ENCODE results near the gene MRPL17. TPM values are rescaled to one million over a fixed set of nuclear protein-coding genes. Genes with fewer than 3 reads are reported as not detected.
"Not testable (repeated sequence)": the region's sequence is repeated elsewhere in the genome, so short reads cannot be mapped to it uniquely, and the experiment has no call there.

The MRPL17 gene
- total RNA-seq, 1 experiment from 2014 or later, result 67.3 TPM

- no peaks in the 10 kb centered on the region for H4K20me1 ChIP-seq (ENCODE audit: insufficient read depth, low read depth, low read length)
- H3K4me1 ChIP-seq (ENCODE audit: low read length), result no peaks in the 10 kb centered on the region
- no peak overlapping the region for H3K4me2 ChIP-seq (ENCODE audit: low read depth, low read length, poor library complexity, severe bottlenecking)
- H3K36me3 ChIP-seq (ENCODE audit: insufficient read depth, low read length), result no peaks in the 10 kb centered on the region
- H3K27ac ChIP-seq (ENCODE audit: low read length), result no peak overlapping the region
- H3K79me2 ChIP-seq (ENCODE audit: low read length), result no peaks in the 10 kb centered on the region
- H2AFZ ChIP-seq (ENCODE audit: low read length), result no peak overlapping the region
- no peak for DNase-seq
- H3K9ac ChIP-seq (ENCODE audit: low read length), result no peak overlapping the region
- H3K4me3 ChIP-seq (ENCODE audit: low read length), result no peak overlapping the region
- no peaks in the 10 kb centered on the region for H3K9me2 ChIP-seq (replicated peaks; ENCODE audit: insufficient read depth, low read length)
- no peaks in the 10 kb centered on the region for H3K27me3 ChIP-seq (ENCODE audit: low read length)
- no peaks in the 10 kb centered on the region for H3K9me3 ChIP-seq (ENCODE audit: low read length)
These were observed 25.7 kb upstream of the MRPL17 start for GRCh38 chr11:6708876-6709275.

GRCh38 chr11:6705905-6706535 lies 22.9 kb upstream of the MRPL17 start:
- no peaks in the 10 kb centered on the region for H3K9me2 ChIP-seq (replicated peaks; ENCODE audit: insufficient read depth, low read length)
- no peak overlapping the region for H3K4me2 ChIP-seq (ENCODE audit: low read depth, low read length, poor library complexity, severe bottlenecking)
- H3K27me3 ChIP-seq (ENCODE audit: low read length), result no peaks in the 10 kb centered on the region
- H3K4me3 ChIP-seq (ENCODE audit: low read length), result no peak overlapping the region
- H4K20me1 ChIP-seq (ENCODE audit: insufficient read depth, low read depth, low read length), result no peaks in the 10 kb centered on the region
- H3K79me2 ChIP-seq (ENCODE audit: low read length), result no peaks in the 10 kb centered on the region
- H3K27ac ChIP-seq (ENCODE audit: low read length), result no peak overlapping the region
- H3K36me3 ChIP-seq (ENCODE audit: insufficient read depth, low read length), result no peaks in the 10 kb centered on the region
- no peaks in the 10 kb centered on the region for H3K9me3 ChIP-seq (ENCODE audit: low read length)
- no peaks in the 10 kb centered on the region for H3K4me1 ChIP-seq (ENCODE audit: low read length)
- peak; percentile 74 for DNase-seq
- H3K9ac ChIP-seq (ENCODE audit: low read length), result no peak overlapping the region
- no peak overlapping the region for H2AFZ ChIP-seq (ENCODE audit: low read length)

GRCh38 chr11:6703247-6704063 lies 20.3 kb upstream of the MRPL17 start:
- H3K27ac ChIP-seq (ENCODE audit: low read length), result no peak overlapping the region
- H3K4me3 ChIP-seq (ENCODE audit: low read length), result no peak overlapping the region
- H3K36me3 ChIP-seq (ENCODE audit: insufficient read depth, low read length), result no peaks in the 10 kb centered on the region
- H4K20me1 ChIP-seq (ENCODE audit: insufficient read depth, low read depth, low read length), result no peaks in the 10 kb centered on the region
- H2AFZ ChIP-seq (ENCODE audit: low read length), result no peak overlapping the region
- no peaks in the 10 kb centered on the region for H3K79me2 ChIP-seq (ENCODE audit: low read length)
- H3K9me3 ChIP-seq (ENCODE audit: low read length), result no peaks in the 10 kb centered on the region
- no peaks in the 10 kb centered on the region; the same call in 1 of the 2 replicates for H3K4me1 ChIP-seq (ENCODE audit: low read length)
- peak; percentile 50 for DNase-seq
- no peaks in the 10 kb centered on the region for H3K9me2 ChIP-seq (replicated peaks; ENCODE audit: insufficient read depth, low read length)
- no peaks in the 10 kb centered on the region for H3K27me3 ChIP-seq (ENCODE audit: low read length)
- H3K4me2 ChIP-seq (ENCODE audit: low read depth, low read length, poor library complexity, severe bottlenecking), result no peak overlapping the region
- no peak overlapping the region for H3K9ac ChIP-seq (ENCODE audit: low read length)

- not testable (repeated sequence) for DNase-seq; H3K27me3 ChIP-seq (ENCODE audit: low read length); H3K79me2 ChIP-seq (ENCODE audit: low read length); H3K36me3 ChIP-seq (ENCODE audit: insufficient read depth, low read length); H2AFZ ChIP-seq (ENCODE audit: low read length); H4K20me1 ChIP-seq (ENCODE audit: insufficient read depth, low read depth, low read length); H3K4me2 ChIP-seq (ENCODE audit: low read depth, low read length, poor library complexity, severe bottlenecking); H3K4me3 ChIP-seq (ENCODE audit: low read length); H3K27ac ChIP-seq (ENCODE audit: low read length); H3K9me2 ChIP-seq (replicated peaks; ENCODE audit: insufficient read depth, low read length); H3K9ac ChIP-seq (ENCODE audit: low read length); H3K9me3 ChIP-seq (ENCODE audit: low read length); H3K4me1 ChIP-seq (ENCODE audit: low read length)
These were observed 18.8 kb upstream of the MRPL17 start for GRCh38 chr11:6701955-6702354.

GRCh38 chr11:6695377-6695776 lies 12.2 kb upstream of the MRPL17 start:
- no peaks in the 10 kb centered on the region for H3K9me3 ChIP-seq (ENCODE audit: low read length)
- no peaks in the 10 kb centered on the region; the same call in 1 of the 2 replicates for H3K4me1 ChIP-seq (ENCODE audit: low read length)
- H3K79me2 ChIP-seq (ENCODE audit: low read length), result no peaks in the 10 kb centered on the region
- no peak overlapping the region for H3K9ac ChIP-seq (ENCODE audit: low read length)
- no peak overlapping the region for H3K4me2 ChIP-seq (ENCODE audit: low read depth, low read length, poor library complexity, severe bottlenecking)
- no peaks in the 10 kb centered on the region for H3K9me2 ChIP-seq (replicated peaks; ENCODE audit: insufficient read depth, low read length)
- DNase-seq, result no peak
- H3K4me3 ChIP-seq (ENCODE audit: low read length), result no peak overlapping the region
- H2AFZ ChIP-seq (ENCODE audit: low read length), result no peak overlapping the region
- no peak overlapping the region for H3K27ac ChIP-seq (ENCODE audit: low read length)
- H3K36me3 ChIP-seq (ENCODE audit: insufficient read depth, low read length), result no peaks in the 10 kb centered on the region
- no peaks in the 10 kb centered on the region for H4K20me1 ChIP-seq (ENCODE audit: insufficient read depth, low read depth, low read length)
- no peaks in the 10 kb centered on the region for H3K27me3 ChIP-seq (ENCODE audit: low read length)

GRCh38 chr11:6694229-6694535 lies 11.0 kb upstream of the MRPL17 start:
- Histone ChIP-seq H3K9me2 (replicated peaks; ENCODE audit: insufficient read depth, low read length) (no peaks in the 10 kb centered on the region), H3K9me3 (ENCODE audit: low read length) (no peaks in the 10 kb centered on the region), H2AFZ (ENCODE audit: low read length) (no peak overlapping the region), H3K4me2 (ENCODE audit: low read depth, low read length, poor library complexity, severe bottlenecking) (no peak overlapping the region), H3K27ac (ENCODE audit: low read length) (no peak overlapping the region), H3K36me3 (ENCODE audit: insufficient read depth, low read length) (no peaks in the 10 kb centered on the region), H3K4me3 (ENCODE audit: low read length) (no peak overlapping the region), H3K79me2 (ENCODE audit: low read length) (no peaks in the 10 kb centered on the region), H3K4me1 (ENCODE audit: low read length) (no peaks in the 10 kb centered on the region), H4K20me1 (ENCODE audit: insufficient read depth, low read depth, low read length) (no peaks in the 10 kb centered on the region), H3K9ac (ENCODE audit: low read length) (no peak overlapping the region), H3K27me3 (ENCODE audit: low read length) (no peaks in the 10 kb centered on the region)
- no peak for DNase-seq

GRCh38 chr11:6693342-6694228 lies 10.4 kb upstream of the MRPL17 start:
- H3K27me3 ChIP-seq (ENCODE audit: low read length), result no peaks in the 10 kb centered on the region
- H2AFZ ChIP-seq (ENCODE audit: low read length), result no peak overlapping the region
- no peaks in the 10 kb centered on the region for H4K20me1 ChIP-seq (ENCODE audit: insufficient read depth, low read depth, low read length)
- no peaks in the 10 kb centered on the region for H3K36me3 ChIP-seq (ENCODE audit: insufficient read depth, low read length)
- DNase-seq, result no peak
- no peaks in the 10 kb centered on the region for H3K79me2 ChIP-seq (ENCODE audit: low read length)
- H3K4me3 ChIP-seq (ENCODE audit: low read length), result no peak overlapping the region
- no peaks in the 10 kb centered on the region for H3K9me3 ChIP-seq (ENCODE audit: low read length)
- no peaks in the 10 kb centered on the region for H3K9me2 ChIP-seq (replicated peaks; ENCODE audit: insufficient read depth, low read length)
- no peak overlapping the region for H3K4me2 ChIP-seq (ENCODE audit: low read depth, low read length, poor library complexity, severe bottlenecking)
- no peak overlapping the region for H3K9ac ChIP-seq (ENCODE audit: low read length)
- H3K4me1 ChIP-seq (ENCODE audit: low read length), result no peaks in the 10 kb centered on the region
- H3K27ac ChIP-seq (ENCODE audit: low read length), result no peak overlapping the region

- no peaks in the 10 kb centered on the region for H3K9me2 ChIP-seq (replicated peaks; ENCODE audit: insufficient read depth, low read length)
- H3K79me2 ChIP-seq (ENCODE audit: low read length), result no peaks in the 10 kb centered on the region
- H4K20me1 ChIP-seq (ENCODE audit: insufficient read depth, low read depth, low read length), result no peaks in the 10 kb centered on the region
- no peaks in the 10 kb centered on the region for H3K27me3 ChIP-seq (ENCODE audit: low read length)
- H3K27ac ChIP-seq (ENCODE audit: low read length), result no peak overlapping the region
- H2AFZ ChIP-seq (ENCODE audit: low read length), result no peak overlapping the region
- H3K9me3 ChIP-seq (ENCODE audit: low read length), result no peaks in the 10 kb centered on the region
- H3K4me3 ChIP-seq (ENCODE audit: low read length), result no peak overlapping the region
- no peaks in the 10 kb centered on the region for H3K4me1 ChIP-seq (ENCODE audit: low read length)
- no peak overlapping the region for H3K4me2 ChIP-seq (ENCODE audit: low read depth, low read length, poor library complexity, severe bottlenecking)
- DNase-seq, result no peak
- no peaks in the 10 kb centered on the region for H3K36me3 ChIP-seq (ENCODE audit: insufficient read depth, low read length)
- H3K9ac ChIP-seq (ENCODE audit: low read length), result no peak overlapping the region
These were observed 9.0 kb upstream of the MRPL17 start for GRCh38 chr11:6692128-6692527.
